Limb (tissue), 2 donors: ENCODE measurements around the gene NEK11.

Experiments
- DNase-seq, 2 donors: peaks; one replicate each; pipeline ENCODE4 v3.0.0-alpha.2; 2016; ENCODE audit errors: extremely low spot score in 2 of 2

NEK11 gene

DNA sequence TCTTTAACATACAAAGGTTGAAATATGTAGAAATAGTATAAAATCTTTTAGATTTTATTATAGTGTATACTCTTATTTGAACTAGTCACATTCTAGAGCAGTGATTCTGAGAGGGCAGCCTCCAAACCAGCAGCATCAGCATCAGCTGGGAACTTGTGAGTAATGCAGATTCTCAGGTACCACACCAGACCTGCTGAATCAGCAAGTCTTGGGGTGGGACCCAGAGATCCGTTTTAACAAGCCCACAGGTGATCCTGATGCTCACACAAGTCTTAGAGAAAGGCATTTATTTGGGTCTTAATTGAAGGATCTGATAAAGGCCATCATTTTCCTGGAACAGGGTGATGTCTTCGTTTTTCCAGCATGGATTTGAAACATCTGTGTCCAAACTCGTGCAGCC is 195.9 kb downstream of the NEK11 start:
- DNase-seq, result no peak

DNA sequence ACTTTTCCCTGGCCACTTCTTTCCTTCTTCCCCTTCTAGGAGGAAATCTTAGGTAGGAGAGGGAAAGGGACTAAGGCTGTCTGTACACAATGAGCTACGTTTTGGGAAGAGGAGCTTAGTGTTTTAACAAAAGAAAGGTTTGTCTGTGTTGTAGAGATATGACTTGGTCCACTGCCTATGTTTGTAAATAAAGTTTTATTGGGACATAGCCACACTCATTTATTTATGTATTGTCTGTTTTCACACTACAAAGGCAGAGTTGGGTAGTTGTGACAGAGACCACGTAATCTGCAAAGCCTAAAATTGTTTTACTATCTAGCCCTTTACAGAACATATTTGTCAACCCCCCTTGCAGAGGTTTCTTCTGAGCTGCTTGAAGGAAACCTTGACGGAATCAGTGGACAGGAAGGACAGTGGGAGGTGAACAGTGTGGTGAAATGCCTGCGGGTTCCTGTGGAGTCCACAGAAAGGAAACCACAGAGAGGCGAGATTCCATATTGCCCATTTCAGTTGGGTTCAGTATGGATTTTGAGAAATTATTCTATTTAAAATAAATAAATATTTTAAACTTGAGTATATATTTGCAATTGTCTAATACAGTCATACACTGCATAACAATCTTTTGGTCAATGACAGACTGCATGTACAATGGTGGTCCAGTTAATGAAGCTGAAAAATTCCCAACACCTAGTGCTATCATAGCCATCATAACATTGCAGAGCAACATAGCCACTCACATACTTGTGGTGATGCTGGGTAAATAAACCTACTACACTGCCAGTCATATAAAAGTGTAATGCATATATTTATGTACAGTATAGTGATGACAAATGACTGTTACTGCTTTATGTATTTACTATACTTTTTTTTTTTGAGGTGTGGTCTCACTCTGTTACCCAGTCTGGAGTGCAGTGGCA is 197.0 kb downstream of the NEK11 start:
- DNase-seq, result no peak

DNA sequence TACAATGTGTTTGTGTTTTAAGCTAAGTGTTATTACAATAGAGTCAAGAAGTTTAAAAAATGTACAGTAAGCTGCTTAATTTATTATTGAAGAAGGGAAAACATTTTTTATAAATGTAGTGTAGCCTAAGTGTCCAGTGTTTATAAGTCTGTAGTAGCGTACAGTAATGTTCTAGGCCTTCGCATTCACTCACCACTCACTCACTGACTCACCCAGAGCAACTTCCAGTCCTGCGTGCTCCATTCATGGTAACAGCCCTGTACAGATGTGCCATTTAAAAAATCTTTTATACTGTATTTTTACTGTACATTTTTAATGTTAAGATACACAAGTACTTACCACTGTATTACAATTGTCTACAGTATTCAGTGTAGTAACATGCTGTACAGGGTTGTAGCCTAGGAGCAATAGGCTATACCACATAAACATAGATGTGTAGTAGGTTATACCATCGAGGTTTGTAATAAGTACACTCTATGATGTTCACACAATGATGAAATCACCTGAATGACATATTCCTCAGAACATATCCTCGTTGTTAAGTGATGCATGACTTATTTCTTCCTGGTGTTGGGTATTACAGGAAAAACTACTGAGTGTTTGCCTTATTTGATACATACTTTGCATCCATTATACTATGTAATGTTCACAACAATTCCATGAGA is 198.3 kb downstream of the NEK11 start:
- no peak for DNase-seq

DNA sequence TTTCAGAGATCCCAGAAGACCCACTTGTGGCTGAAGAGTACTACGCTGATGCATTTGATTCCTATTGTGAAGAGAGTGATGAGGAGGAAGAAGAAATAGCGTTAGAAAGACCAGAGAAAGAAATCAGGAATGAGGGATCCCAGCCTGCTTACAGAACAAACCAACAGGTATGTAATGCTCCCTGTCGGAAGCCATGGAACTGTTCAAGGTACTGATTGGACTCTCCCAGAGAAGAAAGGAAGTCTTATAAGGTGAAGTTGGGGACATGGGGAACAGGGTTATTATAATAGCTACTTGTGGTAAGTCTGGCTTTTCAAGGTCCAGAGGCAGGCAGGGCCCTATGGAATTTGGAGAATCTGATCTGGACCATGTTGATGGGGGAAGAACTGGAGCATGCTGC is 201.8 kb downstream of the NEK11 start:
- no peak for DNase-seq

DNA sequence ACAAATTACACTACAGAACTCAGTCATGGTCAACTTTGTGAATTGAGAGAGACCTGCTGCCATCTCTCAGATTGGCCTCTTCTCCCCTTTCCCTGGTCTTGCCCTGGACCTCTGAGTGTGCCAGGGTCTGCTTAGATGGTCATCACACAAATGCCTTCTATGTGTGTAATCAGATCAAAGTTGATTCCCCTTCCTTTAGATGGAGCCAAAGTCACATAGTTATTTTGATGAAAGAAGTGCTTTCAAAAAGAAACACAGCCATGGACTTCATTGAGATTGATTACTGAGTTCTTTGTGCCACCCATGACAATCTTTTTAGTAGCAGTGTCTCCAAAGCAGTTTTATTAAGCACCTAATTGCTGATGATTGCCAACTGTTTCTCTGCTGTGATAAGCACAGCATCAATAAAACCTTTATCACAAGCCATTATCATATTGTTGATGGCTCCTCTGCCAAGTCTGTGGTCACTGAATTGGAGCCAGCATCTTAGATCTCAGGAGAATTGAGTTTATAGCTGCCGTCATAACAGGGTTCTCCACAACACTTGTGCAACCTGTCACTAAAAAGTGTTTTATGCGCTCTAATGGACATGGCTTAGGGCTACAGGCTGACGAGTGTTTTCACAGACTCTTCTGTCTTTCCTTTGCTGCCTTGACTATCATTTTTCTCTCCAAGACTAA is 205.2 kb downstream of the NEK11 start:
- no peak for DNase-seq

DNA sequence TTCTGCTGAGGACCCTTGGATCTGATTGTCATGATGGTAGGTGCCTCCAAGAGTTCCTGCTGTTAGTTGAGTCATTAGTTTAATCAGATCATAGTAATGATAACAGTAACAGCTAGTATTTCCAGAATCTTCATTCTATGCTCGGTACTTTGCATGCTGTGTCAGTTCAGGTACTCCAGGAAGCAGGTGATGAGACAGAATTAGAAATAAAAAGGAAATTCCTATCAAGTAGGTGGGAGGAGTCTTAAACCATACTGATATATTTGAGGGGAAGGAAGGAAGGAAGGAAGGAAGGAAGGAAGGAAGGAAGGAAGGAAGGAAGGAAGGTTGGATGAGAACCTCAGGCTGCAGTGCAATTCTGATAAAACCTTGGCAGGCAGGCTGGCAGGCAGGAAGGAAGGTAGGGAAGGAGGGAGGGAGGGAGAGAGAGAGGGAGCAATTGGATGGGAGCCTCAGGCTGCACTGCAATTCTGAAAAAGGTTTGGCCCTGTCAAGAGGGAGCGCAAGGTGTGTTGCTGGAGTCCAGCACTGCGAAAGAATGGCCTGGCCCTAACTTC is 206.1 kb downstream of the NEK11 start:
- no peak for DNase-seq

DNA sequence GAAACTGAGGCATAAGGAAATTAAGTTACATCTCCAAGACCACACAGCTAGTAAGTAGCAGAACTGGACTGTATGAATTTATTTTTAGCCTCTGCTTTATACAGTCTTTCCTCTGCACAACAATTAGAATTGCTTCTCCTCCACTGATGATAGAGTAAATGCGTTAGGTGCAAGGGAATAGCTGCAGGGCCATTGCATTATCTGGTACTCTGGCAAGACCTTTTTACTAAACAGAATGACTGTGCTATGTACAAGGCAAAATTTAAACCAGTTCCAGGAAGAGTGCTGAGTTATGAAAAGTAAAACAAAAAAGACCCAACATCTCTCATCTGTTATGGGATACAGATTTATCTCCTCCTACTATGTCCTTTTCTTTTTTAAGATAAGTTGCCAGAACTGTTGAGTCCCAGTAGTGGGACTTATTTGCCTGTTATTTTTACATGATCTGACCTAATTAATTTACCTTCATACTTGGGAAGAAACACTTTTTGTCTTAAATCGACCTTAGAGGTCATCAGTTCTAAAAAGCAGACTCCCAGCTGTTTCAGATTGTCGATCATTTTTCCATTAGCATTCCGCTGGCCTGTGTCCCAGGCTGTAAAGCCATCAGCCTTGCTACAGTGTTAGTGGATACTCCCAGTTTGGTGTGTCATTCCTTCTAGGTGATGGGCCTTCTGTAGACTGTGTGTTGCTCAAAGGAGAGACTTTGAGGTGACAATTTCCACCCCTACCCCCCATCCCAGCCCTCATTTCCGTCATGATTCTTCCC is 207.4 kb downstream of the NEK11 start:
- peak; percentile 13 to 42 for DNase-seq

DNA sequence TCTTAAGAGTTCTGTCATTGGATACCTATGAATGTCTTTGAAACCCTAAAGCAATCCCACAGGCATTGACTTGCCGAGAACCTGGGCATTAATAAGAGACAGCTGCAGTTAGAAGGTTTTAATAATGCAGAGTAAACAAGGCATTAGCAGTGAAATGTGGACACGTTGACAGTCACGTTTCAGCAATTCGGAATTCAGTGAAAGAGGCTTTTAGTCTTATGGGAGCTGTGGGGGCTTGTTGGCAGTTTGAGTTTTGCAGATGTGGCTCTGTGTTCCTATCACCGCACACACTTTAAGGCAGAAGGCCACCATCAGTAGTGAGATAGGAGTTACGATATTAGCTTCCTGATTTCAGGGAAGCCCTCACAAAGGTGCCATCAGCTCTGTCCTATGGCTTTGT is 209.7 kb downstream of the NEK11 start:
- DNase-seq, result no peak

DNA sequence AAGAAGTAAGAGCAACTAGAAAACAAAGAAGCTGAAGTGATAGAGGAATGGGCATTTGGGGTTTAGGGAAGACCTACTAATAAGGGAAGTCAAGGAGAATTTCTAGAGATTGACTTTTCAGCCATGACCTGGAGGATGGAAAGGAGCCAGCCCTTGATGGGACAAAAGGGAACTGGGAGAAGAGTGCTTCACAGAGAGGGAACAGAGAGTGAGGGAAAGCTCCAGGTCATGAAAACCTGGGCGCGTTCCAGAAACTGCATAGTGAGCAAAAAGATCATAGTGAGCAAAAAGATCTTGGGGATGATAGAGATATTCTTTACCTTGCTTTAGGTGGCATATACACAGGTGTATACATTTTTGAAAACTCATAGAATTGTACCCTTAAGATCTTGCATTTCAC is 211.8 kb downstream of the NEK11 start:
- no peak for DNase-seq

DNA sequence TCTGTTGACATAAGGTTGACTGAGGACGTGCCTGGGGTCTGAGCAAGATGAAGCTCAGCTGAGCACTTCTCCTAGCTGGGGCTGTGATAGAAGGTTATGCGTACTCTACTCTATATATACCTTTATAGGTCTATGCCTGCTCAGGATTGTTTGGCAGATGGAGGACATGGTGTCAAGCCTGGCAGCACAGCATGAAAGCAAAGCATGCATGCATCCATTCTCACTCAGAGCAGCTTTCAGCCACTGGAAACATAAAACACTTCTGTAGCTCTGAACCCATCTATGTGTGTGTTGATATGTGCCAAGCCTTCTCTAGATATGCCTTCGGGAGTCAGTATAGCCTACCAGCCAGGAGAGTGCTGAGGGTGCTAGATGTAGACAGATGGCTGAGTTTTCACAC is 212.6 kb downstream of the NEK11 start:
- no peak for DNase-seq

DNA sequence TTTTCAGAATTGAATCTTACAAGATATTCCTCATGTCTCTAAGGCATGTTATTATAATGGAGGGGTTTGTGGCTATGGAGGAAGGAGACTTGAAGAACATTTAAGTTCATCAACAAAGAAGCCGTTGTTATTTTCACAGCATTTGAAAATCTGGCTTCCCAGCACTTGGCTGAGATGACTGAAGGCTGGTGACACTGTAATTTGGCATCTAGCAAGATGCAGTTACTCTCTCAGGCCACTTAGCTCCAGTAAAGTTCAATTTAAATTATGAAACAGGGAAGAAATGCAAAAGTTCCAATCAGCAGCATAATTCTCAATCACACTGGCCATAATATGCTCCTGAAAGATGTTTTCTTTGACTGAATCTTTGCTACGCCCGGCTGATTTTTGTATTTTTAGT is 215.5 kb downstream of the NEK11 start:
- no peak for DNase-seq

DNA sequence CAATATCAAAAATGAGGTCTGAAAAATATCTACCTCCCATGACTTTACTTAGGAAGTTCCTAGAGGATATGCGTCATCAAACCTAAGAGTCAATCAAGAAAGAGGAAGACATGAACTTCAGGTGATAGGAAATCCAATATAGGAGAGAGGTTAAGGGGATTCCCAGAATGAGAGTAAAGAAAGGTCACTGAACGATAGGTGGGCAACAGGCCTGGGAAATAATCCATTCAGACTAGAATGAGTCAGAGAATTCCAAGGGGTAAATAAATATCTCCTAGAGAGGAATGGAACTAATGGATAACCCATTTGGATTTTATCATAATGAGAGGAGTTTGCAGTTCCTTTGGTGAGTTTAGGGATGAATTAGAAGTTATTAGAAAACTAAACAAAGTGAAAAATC is 223.8 kb downstream of the NEK11 start:
- DNase-seq, result no peak

DNA sequence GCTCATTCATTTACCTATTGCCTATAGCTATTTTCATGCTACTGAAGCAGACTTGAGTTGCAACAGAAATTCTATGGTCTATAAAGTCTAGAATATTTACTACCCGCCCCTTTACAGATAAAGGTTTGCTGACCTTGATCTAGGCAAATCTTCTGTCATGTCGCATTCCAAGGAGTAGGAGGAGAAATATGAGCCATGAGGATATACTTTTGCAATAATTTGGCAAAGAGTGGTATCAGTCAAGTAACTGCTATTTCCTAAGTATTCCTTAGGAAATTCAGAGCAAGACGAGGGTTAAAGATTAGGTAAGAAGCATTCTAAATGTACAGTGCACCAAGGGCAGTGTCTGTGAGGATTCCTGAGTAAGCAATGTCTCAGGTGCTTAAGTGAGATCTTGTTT is 233.8 kb downstream of the NEK11 start:
- DNase-seq, result no peak

DNA sequence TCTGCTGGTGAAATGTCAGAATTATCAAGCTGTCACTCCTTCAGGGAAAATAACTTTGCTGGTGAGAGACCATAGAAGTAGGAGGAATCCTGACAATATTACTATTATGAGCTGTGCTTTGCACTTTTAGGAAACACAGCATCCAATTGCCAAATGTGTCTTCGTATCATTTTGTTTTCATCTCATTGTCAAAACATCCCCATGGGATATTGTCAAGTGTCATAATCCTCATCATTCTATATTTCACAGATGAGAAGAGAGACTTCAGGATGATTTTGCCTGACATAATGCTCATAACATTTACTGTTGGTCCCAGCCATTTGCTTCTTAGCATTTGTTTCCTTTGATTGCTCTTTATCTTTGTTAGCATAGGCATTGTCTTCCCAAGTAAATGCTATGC is 234.4 kb downstream of the NEK11 start:
- DNase-seq, result no peak

DNA sequence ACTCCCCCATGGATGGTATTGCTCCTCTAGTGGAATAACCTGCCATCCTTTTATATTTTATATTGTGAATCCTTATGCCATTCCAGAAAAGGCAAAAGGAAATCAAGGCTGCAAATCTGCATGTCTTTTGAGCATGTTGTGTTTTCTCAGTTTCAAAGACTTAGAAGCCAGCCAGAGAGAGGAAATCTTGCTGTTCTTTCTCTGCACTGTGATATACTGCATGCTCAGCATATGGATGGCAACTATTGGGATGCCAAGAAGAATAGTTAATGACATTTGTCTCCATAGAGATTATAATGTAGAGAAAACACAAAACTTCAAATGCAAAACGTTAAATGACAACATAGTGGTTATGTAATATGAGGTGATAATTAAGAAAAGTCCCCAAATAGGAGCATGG is 248.9 kb downstream of the NEK11 start:
- no peak for DNase-seq

DNA sequence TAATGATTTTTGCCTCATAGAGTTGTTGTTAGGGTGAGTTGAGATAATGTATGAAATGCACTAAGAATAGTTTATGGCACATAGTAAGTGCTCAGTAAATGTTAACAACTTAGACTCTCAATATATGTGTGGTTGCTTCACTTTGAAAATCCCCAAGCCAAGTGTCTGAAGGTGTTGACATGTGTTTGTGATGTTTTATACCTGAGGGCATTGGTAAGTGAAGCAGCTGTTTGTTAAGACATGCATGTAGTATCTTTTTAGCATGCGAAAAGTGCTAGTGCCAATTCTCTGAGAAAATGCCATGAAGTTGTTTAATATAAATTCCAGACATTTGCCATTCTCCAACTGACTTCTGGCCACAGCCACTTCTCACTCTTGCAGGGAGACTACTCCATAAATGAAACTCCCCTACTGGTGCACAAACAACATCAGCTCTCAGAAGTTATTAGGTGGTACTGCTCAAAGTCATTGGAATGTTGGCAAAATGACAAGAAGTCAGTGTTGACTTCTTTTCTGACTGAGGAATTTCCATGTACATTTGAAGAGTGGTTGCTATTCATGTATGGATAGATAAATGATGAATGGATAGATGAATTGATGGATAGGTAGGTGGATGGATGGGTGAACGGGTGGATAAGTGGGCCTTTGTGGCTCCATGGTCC is 251.3 kb downstream of the NEK11 start:
- no peak for DNase-seq

DNA sequence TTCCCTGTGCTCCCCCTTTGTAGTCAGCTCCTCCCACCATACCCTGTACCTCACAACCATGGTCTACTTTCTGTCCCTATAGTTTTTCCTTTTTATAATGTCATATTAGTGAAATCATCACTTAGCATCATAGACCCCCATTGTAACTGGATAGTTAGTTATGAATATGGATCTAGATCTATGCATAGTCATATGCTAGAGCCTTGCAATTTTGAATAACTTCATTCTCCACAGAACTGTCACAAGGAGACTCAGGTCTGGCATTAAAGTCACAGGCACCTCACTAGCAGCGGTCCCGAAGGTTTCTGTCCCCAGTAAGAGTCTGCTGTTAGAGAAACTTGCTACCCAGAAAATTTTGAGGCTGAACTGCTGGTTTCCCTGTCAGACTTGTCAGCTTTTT is 252.9 kb downstream of the NEK11 start:
- DNase-seq, result no peak

DNA sequence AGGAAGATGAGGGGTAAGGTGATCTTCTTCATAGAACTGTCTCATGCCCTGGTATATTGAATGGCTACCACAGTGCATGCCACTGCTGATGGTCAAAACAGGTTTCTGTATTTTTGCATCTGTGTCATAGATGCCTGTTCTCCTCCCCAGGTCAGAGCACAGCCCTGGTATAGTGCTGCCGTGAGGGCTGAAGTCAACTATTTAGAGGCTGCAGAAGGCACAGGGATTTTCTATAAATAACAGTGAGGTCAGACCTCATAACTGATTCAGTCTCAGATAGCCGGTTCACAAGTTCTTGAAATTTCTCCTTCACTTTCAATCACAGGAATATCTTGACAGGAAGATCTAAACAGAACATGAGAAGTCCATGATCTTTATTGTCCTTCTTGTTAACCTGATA is 255.7 kb downstream of the NEK11 start:
- DNase-seq, result no peak

DNA sequence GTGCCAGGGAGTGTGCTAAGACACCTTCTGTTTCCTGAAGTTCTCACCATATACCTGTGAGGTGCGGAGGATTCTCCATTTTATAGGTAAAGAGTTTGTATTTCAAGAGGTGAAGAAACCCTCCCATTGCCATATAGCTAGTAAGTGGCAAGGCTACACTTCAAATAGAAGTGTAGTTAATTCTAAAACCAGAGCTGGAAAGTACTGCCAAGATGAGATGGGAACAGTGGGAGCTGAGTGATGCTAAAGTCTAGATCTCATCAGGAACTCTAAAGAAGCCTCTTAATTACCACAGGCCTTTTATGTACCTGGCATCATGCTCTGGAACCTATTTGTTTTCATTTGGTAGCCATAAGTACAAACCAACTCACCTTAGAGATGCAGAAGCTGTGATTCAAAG is 256.3 kb downstream of the NEK11 start:
- DNase-seq, result no peak

DNA sequence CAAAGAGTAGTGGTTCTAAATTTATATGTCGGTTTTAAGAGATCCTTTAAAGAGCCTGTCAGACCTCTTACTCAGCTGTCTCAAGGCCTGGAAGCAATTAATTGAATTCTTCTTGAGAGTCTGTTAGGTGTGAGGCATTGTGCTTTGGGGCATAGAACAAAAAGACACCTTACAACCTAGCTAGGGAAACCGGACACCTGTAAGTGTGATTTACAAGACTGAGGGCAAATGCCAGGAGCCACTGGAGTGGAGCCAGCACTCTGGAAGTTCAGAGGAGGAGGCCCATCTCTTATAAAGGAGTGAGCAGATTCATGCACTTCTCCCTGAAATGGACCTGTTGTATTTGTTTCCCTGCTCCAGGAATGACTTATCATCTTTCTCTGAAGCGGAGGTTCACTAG is 257.2 kb downstream of the NEK11 start:
- DNase-seq, result no peak

DNA sequence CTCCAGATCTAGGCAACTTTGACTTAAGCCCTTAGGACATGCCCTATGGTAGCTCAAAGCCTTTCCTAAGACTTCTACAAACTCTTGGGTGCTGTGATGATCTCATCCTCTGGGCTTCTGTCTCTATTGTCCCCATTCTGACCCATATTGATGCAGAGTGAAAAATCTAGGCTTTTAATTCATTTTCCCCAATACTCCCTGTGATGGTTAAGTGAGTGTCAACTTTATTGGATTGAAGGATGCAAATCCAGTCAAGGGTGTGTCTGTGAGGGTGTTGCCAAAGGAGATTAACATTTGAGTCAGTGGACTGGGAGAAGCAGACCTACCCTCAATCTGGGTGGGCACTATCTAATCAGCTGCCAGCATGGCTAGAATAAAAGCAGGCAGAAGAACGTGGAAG is 257.6 kb downstream of the NEK11 start:
- DNase-seq, result no peak
